ENCODE measurements around the gene PDE6B.

DNA sequence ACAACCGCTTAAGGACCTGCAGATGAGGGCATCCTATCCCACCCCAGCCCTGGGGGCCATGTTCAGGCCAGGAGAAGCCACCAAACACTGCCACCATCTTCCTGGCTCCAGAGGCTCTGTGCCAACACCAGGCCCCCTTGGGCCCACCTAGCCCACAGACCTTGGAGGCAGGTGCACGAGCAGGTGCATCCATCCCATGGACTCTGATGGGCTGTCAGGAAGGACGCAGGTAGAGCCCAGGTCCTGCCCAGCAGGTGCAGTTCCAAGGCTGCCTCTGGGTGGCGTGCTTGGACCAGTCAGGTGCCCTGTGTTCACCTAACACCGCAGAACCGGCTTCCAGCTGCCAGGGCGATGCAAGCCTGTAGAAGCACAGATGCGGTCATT is 22.8 kb upstream of the PDE6B start:
- TF ChIP-seq, protein P1, sequence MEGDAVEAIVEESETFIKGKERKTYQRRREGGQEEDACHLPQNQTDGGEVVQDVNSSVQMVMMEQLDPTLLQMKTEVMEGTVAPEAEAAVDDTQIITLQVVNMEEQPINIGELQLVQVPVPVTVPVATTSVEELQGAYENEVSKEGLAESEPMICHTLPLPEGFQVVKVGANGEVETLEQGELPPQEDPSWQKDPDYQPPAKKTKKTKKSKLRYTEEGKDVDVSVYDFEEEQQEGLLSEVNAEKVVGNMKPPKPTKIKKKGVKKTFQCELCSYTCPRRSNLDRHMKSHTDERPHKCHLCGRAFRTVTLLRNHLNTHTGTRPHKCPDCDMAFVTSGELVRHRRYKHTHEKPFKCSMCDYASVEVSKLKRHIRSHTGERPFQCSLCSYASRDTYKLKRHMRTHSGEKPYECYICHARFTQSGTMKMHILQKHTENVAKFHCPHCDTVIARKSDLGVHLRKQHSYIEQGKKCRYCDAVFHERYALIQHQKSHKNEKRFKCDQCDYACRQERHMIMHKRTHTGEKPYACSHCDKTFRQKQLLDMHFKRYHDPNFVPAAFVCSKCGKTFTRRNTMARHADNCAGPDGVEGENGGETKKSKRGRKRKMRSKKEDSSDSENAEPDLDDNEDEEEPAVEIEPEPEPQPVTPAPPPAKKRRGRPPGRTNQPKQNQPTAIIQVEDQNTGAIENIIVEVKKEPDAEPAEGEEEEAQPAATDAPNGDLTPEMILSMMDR (conservative IDR thresholded peaks at IDR 0.05): peak; percentile 67
- no peak for TF ChIP-seq ZFX (IDR thresholded peaks at IDR 0.05)

Data from C4-2B (cell line).